Measurements from ENCODE around the gene GPR171.

GPR171 gene

DNA sequence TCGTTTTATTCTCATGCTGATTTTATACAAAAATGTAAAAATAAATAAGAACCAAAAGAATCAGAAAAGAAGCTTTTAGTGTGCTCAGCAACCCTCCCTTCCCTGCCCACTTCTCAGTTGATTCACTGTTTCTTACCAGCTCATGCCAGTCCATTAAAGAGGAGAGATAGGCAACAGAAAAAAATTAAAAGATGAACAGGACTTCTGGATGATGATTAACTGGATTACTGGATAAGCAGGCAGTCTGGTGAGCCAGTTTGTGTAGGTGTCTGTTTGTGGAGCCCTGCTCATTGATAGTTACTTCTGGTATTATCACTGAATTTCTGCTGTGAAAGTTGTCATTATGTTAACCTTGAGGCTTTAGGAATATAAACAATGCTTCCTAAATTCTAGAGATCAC is 15.1 kb upstream of the GPR171 start:
- TF ChIP-seq, protein P1, sequence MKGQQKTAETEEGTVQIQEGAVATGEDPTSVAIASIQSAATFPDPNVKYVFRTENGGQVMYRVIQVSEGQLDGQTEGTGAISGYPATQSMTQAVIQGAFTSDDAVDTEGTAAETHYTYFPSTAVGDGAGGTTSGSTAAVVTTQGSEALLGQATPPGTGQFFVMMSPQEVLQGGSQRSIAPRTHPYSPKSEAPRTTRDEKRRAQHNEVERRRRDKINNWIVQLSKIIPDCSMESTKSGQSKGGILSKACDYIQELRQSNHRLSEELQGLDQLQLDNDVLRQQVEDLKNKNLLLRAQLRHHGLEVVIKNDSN (IDR thresholded peaks at IDR 0.05), result no peak

DNA sequence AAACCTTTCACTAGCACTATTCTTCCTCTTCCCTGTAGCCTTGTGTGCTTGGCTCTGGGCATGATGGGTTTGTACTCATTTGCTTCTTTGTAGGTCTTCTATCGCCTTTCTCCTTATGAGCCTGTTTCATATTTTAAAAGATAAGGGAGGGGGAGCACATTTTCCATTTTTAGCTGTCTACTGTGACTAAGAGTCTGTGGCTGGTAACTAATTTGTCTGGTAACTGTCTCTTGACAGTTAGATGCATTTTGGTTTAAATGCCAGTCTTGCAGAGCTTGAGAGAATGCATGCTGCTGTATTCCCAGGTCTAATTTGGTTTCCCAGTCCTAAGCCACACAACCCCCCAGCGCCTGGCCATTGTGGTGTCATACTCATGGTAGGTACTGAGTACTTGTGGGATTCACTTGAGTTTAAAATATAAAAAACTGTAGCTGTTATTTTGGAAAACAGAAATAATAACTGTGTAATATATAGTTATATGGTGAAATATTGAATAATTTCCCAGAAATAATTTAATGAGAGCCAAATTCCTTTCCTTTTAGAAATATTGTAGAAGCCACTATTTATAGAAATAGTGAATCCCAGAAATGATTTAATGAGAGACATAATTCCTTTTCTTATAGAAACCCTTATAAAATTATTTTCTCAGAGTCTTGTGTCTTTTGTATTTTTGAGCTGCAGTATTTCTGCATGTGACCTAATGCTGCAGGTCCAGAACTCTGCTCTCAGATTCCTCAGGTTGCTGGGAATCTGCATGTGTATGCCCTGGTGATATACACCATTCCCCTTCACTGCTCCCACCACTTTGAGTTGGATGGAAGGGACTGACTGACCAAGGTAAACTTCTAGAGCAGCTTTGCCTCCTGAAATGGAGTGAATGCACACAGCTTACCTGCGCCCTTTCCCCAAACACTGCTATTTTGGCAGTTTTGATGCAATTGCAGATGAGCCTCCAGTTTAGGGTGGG is 13.9 kb upstream of the GPR171 start:
- TF ChIP-seq CREB1 (IDR thresholded peaks at IDR 0.05; ENCODE audit: low read depth), result no peak
- TF ChIP-seq TCF12 (IDR thresholded peaks at IDR 0.05; ENCODE audit: low read depth), result no peak
- TF ChIP-seq EGR1 (IDR thresholded peaks at IDR 0.05), result no peak
- TF ChIP-seq EP300 (IDR thresholded peaks at IDR 0.05; ENCODE audit: borderline replicate concordance), result no peak
- TF ChIP-seq YY1 (IDR thresholded peaks at IDR 0.05; ENCODE audit: low read depth), result no peak
- no peak for TF ChIP-seq ZBTB7A (IDR thresholded peaks at IDR 0.05; ENCODE audit: low read depth)
- TF ChIP-seq TAF1 (IDR thresholded peaks at IDR 0.05; ENCODE audit: low read depth), result no peak
- TF ChIP-seq FOXM1 (IDR thresholded peaks at IDR 0.05; ENCODE audit: borderline replicate concordance, low read depth), result no peak
- TF ChIP-seq, protein P2, sequence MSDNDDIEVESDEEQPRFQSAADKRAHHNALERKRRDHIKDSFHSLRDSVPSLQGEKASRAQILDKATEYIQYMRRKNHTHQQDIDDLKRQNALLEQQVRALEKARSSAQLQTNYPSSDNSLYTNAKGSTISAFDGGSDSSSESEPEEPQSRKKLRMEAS (IDR thresholded peaks at IDR 0.05), result no peak
- no peak for TF ChIP-seq RAD21 (IDR thresholded peaks at IDR 0.05; ENCODE audit: low read depth)
- TF ChIP-seq, protein P1 (IDR thresholded peaks at IDR 0.05), result no peak
- TF ChIP-seq NFIC (IDR thresholded peaks at IDR 0.05), result no peak
- TF ChIP-seq CEBPB (IDR thresholded peaks at IDR 0.05), result no peak
- no peak for TF ChIP-seq TEAD4 (IDR thresholded peaks at IDR 0.05)
- TF ChIP-seq, protein P3, sequence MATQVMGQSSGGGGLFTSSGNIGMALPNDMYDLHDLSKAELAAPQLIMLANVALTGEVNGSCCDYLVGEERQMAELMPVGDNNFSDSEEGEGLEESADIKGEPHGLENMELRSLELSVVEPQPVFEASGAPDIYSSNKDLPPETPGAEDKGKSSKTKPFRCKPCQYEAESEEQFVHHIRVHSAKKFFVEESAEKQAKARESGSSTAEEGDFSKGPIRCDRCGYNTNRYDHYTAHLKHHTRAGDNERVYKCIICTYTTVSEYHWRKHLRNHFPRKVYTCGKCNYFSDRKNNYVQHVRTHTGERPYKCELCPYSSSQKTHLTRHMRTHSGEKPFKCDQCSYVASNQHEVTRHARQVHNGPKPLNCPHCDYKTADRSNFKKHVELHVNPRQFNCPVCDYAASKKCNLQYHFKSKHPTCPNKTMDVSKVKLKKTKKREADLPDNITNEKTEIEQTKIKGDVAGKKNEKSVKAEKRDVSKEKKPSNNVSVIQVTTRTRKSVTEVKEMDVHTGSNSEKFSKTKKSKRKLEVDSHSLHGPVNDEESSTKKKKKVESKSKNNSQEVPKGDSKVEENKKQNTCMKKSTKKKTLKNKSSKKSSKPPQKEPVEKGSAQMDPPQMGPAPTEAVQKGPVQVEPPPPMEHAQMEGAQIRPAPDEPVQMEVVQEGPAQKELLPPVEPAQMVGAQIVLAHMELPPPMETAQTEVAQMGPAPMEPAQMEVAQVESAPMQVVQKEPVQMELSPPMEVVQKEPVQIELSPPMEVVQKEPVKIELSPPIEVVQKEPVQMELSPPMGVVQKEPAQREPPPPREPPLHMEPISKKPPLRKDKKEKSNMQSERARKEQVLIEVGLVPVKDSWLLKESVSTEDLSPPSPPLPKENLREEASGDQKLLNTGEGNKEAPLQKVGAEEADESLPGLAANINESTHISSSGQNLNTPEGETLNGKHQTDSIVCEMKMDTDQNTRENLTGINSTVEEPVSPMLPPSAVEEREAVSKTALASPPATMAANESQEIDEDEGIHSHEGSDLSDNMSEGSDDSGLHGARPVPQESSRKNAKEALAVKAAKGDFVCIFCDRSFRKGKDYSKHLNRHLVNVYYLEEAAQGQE (IDR thresholded peaks at IDR 0.05; ENCODE audit: low read depth), result no peak

DNA sequence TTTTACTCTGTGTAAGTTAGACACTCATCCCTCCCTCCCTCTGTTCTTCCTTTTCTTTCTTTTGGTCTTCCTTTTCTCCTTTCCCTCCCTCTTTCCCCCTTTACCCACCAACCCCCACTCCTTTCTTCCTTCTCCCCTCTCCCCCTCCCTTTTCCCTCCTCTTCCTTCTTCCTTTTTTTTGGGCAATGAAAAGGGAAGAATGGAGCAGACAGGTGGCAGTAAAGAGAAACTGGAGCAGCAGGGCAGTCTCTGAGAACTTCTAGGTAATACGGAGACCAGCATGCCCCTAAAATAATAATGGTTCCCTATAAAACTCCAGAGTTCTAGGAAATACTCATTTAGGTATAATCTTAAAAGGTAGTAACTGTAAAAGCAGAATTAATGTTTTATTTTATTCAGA is 11.4 kb upstream of the GPR171 start:
- no peak for TF ChIP-seq FOXM1 (IDR thresholded peaks at IDR 0.05; ENCODE audit: borderline replicate concordance, low read depth)
- TF ChIP-seq EP300 (IDR thresholded peaks at IDR 0.05; ENCODE audit: borderline replicate concordance), result no peak
- no peak for TF ChIP-seq ZBTB7A (IDR thresholded peaks at IDR 0.05; ENCODE audit: low read depth)
- no peak for TF ChIP-seq CREB1 (IDR thresholded peaks at IDR 0.05; ENCODE audit: low read depth)
- TF ChIP-seq, protein P3 (IDR thresholded peaks at IDR 0.05; ENCODE audit: low read depth), result no peak
- TF ChIP-seq, protein P2 (IDR thresholded peaks at IDR 0.05), result no peak
- no peak for TF ChIP-seq TCF12 (IDR thresholded peaks at IDR 0.05; ENCODE audit: low read depth)
- no peak for TF ChIP-seq TEAD4 (IDR thresholded peaks at IDR 0.05)
- TF ChIP-seq EGR1 (IDR thresholded peaks at IDR 0.05), result no peak
- no peak for TF ChIP-seq YY1 (IDR thresholded peaks at IDR 0.05; ENCODE audit: low read depth)
- no peak for TF ChIP-seq TAF1 (IDR thresholded peaks at IDR 0.05; ENCODE audit: low read depth)
- TF ChIP-seq RAD21 (IDR thresholded peaks at IDR 0.05; ENCODE audit: low read depth), result no peak
- no peak for TF ChIP-seq CEBPB (IDR thresholded peaks at IDR 0.05)
- TF ChIP-seq NFIC (IDR thresholded peaks at IDR 0.05), result no peak
- TF ChIP-seq, protein P1 (IDR thresholded peaks at IDR 0.05), result no peak

DNA sequence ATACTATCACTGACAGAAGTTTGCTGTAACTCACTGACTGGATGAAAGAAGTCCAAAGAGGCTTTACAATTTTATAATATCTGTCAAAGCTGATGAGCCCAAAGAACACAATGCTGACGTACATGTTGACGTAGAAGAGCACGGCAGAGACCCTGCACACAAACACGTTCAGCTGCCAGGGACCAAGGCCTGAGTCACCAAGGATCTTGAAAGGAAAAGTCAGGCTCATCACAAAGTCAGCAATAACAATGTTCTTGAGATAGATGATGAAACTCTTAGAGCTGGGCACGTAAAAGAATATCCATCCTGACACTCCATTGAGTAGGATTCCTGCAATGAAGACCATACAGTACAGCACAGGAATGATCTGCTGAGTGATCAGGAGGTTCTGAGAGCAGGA is 10.9 kb upstream of the GPR171 start:
- TF ChIP-seq, protein P1 (IDR thresholded peaks at IDR 0.05), result no peak
- TF ChIP-seq TCF12 (IDR thresholded peaks at IDR 0.05; ENCODE audit: low read depth), result no peak
- TF ChIP-seq YY1 (IDR thresholded peaks at IDR 0.05; ENCODE audit: low read depth), result no peak
- TF ChIP-seq, protein P2 (IDR thresholded peaks at IDR 0.05), result no peak
- no peak for TF ChIP-seq NFIC (IDR thresholded peaks at IDR 0.05)
- TF ChIP-seq RAD21 (IDR thresholded peaks at IDR 0.05; ENCODE audit: low read depth), result no peak
- TF ChIP-seq, protein P3 (IDR thresholded peaks at IDR 0.05; ENCODE audit: low read depth), result no peak
- no peak for TF ChIP-seq FOXM1 (IDR thresholded peaks at IDR 0.05; ENCODE audit: borderline replicate concordance, low read depth)
- no peak for TF ChIP-seq CEBPB (IDR thresholded peaks at IDR 0.05)
- no peak for TF ChIP-seq TAF1 (IDR thresholded peaks at IDR 0.05; ENCODE audit: low read depth)
- no peak for TF ChIP-seq TEAD4 (IDR thresholded peaks at IDR 0.05)
- TF ChIP-seq EP300 (IDR thresholded peaks at IDR 0.05; ENCODE audit: borderline replicate concordance), result no peak
- no peak for TF ChIP-seq ZBTB7A (IDR thresholded peaks at IDR 0.05; ENCODE audit: low read depth)

Measured in Ishikawa (cell line).